Measurements from ENCODE around the gene DPYSL5.

DPYSL5 gene

GRCh38 chr2:26846334-26847306 is 1.3 kb upstream of the DPYSL5 start:
- peak; percentile 59 for DNase-seq

GRCh38 chr2:26847307-26847654 is 651 bp upstream of the DPYSL5 start:
- DNase-seq = no peak

GRCh38 chr2:26848336-26849055 is 564 bp downstream of the DPYSL5 start:
- no peak for DNase-seq

GRCh38 chr2:26849056-26849999 is 1.4 kb downstream of the DPYSL5 start:
- DNase-seq = no peak

- DNase-seq = no peak
Measured at GRCh38 chr2:26850000-26850431, 2.1 kb downstream of the DPYSL5 start.

- no peak for DNase-seq
Measured at GRCh38 chr2:26850505-26850904, 2.6 kb downstream of the DPYSL5 start.

GRCh38 chr2:26852405-26853306 is 4.7 kb downstream of the DPYSL5 start:
- DNase-seq = no peak

GRCh38 chr2:26853751-26854150 is 5.8 kb downstream of the DPYSL5 start:
- DNase-seq = no peak

- DNase-seq = no peak
Measured at GRCh38 chr2:26854283-26854827, 6.4 kb downstream of the DPYSL5 start.

- no peak for DNase-seq
Measured at GRCh38 chr2:26855466-26855865, 7.5 kb downstream of the DPYSL5 start.

GRCh38 chr2:26859622-26860021 is 11.7 kb downstream of the DPYSL5 start:
- DNase-seq = no peak

GRCh38 chr2:26860211-26860850 is 12.4 kb downstream of the DPYSL5 start:
- DNase-seq = no peak

- no peak for DNase-seq
Measured at GRCh38 chr2:26861610-26862224, 13.8 kb downstream of the DPYSL5 start.

- no peak for DNase-seq
Measured at GRCh38 chr2:26864226-26864625, 16.3 kb downstream of the DPYSL5 start.

GRCh38 chr2:26864646-26865045 is 16.7 kb downstream of the DPYSL5 start:
- no peak for DNase-seq

GRCh38 chr2:26870585-26871095 is 22.7 kb downstream of the DPYSL5 start:
- no peak for DNase-seq

- DNase-seq = no peak
Measured at GRCh38 chr2:26873286-26873983, 25.5 kb downstream of the DPYSL5 start.

- no peak for DNase-seq
Measured at GRCh38 chr2:26874514-26874913, 26.6 kb downstream of the DPYSL5 start.

- no peak for DNase-seq
Measured at GRCh38 chr2:26875065-26875634, 27.2 kb downstream of the DPYSL5 start.
